ENCODE results near the gene THBD.
A peak's percentile ranks its signal among the peaks of the same experiment; 100 is the strongest.

THBD gene

GRCh38 chr20:23069108-23069507 is 19.6 kb upstream of the THBD start:
- Histone ChIP-seq H3K4me3 (ENCODE audit: low read length) (no peak overlapping the region), H3K4me1 (ENCODE audit: insufficient read depth, low read length) (no peaks in the 10 kb centered on the region; the same call in 1 of the 2 replicates), H3K36me3 (ENCODE audit: insufficient read depth, low read depth, low read length) (no peaks in the 10 kb centered on the region), H3K27me3 (ENCODE audit: insufficient read depth, low read length) (no peaks in the 10 kb centered on the region), H3K27ac (ENCODE audit: low read length) (no peak overlapping the region), H3K9ac (ENCODE audit: low read depth, low read length) (no peak overlapping the region), H3K9me3 (ENCODE audit: insufficient read depth, low read depth, low read length) (no peaks in the 10 kb centered on the region)

GRCh38 chr20:23068283-23068682 is 18.8 kb upstream of the THBD start:
- Histone ChIP-seq H3K27me3 (ENCODE audit: insufficient read depth, low read length) (no peaks in the 10 kb centered on the region), H3K4me3 (ENCODE audit: low read length) (no peak overlapping the region)

GRCh38 chr20:23066772-23067171 is 17.3 kb upstream of the THBD start:
- H3K9me3 ChIP-seq (ENCODE audit: insufficient read depth, low read depth, low read length) = no peaks in the 10 kb centered on the region
- no peaks in the 10 kb centered on the region for H3K36me3 ChIP-seq (ENCODE audit: insufficient read depth, low read depth, low read length)
- H3K9ac ChIP-seq (ENCODE audit: low read depth, low read length) = no peak overlapping the region
- no peak overlapping the region for H3K4me3 ChIP-seq (ENCODE audit: low read length)
- no peak overlapping the region for H3K27ac ChIP-seq (ENCODE audit: low read length)
- H3K4me1 ChIP-seq (ENCODE audit: insufficient read depth, low read length) = peaks cover 12% of the 10 kb centered on the region
- H3K27me3 ChIP-seq (ENCODE audit: insufficient read depth, low read length) = no peaks in the 10 kb centered on the region

More at GRCh38 chr20:23068283-23068682, 18.8 kb upstream of the THBD start:
- no peaks in the 10 kb centered on the region for H3K36me3 ChIP-seq (ENCODE audit: insufficient read depth, low read depth, low read length)
- no peak overlapping the region for H3K27ac ChIP-seq (ENCODE audit: low read length)
- no peak overlapping the region for H3K9ac ChIP-seq (ENCODE audit: low read depth, low read length)
- H3K4me1 ChIP-seq (ENCODE audit: insufficient read depth, low read length) = no peaks in the 10 kb centered on the region; the same call in 1 of the 2 replicates
- no peaks in the 10 kb centered on the region for H3K9me3 ChIP-seq (ENCODE audit: insufficient read depth, low read depth, low read length)

- Histone ChIP-seq H3K4me1 (ENCODE audit: insufficient read depth, low read length) (peaks cover 16% of the 10 kb centered on the region), H3K9me3 (ENCODE audit: insufficient read depth, low read depth, low read length) (no peaks in the 10 kb centered on the region), H3K4me3 (ENCODE audit: low read length) (no peak overlapping the region), H3K9ac (ENCODE audit: low read depth, low read length) (no peak overlapping the region), H3K27me3 (ENCODE audit: insufficient read depth, low read length) (no peaks in the 10 kb centered on the region), H3K36me3 (ENCODE audit: insufficient read depth, low read depth, low read length) (no peaks in the 10 kb centered on the region), H3K27ac (ENCODE audit: low read length) (no peak overlapping the region)
Observed at GRCh38 chr20:23065266-23066201, 16.1 kb upstream of the THBD start.

- Histone ChIP-seq H3K27me3 (ENCODE audit: insufficient read depth, low read length) (no peaks in the 10 kb centered on the region), H3K9me3 (ENCODE audit: insufficient read depth, low read depth, low read length) (no peaks in the 10 kb centered on the region), H3K36me3 (ENCODE audit: insufficient read depth, low read depth, low read length) (no peaks in the 10 kb centered on the region), H3K9ac (ENCODE audit: low read depth, low read length) (no peak overlapping the region), H3K4me1 (ENCODE audit: insufficient read depth, low read length) (peaks cover 16% of the 10 kb centered on the region), H3K27ac (ENCODE audit: low read length) (no peak overlapping the region), H3K4me3 (ENCODE audit: low read length) (no peak overlapping the region)
Observed at GRCh38 chr20:23063581-23063980, 14.1 kb upstream of the THBD start.

GRCh38 chr20:23063168-23063567 is 13.7 kb upstream of the THBD start:
- no peak overlapping the region; the same call in 1 of the 2 replicates for H3K9ac ChIP-seq (ENCODE audit: low read depth, low read length)
- no peak overlapping the region for H3K27ac ChIP-seq (ENCODE audit: low read length)
- H3K4me3 ChIP-seq (ENCODE audit: low read length) = no peak overlapping the region
- peaks cover 16% of the 10 kb centered on the region for H3K4me1 ChIP-seq (ENCODE audit: insufficient read depth, low read length)
- no peaks in the 10 kb centered on the region for H3K36me3 ChIP-seq (ENCODE audit: insufficient read depth, low read depth, low read length)
- no peaks in the 10 kb centered on the region for H3K9me3 ChIP-seq (ENCODE audit: insufficient read depth, low read depth, low read length)
- H3K27me3 ChIP-seq (ENCODE audit: insufficient read depth, low read length) = no peaks in the 10 kb centered on the region

- H3K9me3 ChIP-seq (ENCODE audit: insufficient read depth, low read depth, low read length) = no peaks in the 10 kb centered on the region
- H3K27ac ChIP-seq (ENCODE audit: low read length) = peak overlapping the region; percentile 31
- H3K27me3 ChIP-seq (ENCODE audit: insufficient read depth, low read length) = no peaks in the 10 kb centered on the region
- H3K4me3 ChIP-seq (ENCODE audit: low read length) = no peak overlapping the region
- no peaks in the 10 kb centered on the region for H3K36me3 ChIP-seq (ENCODE audit: insufficient read depth, low read depth, low read length)
- H3K9ac ChIP-seq (ENCODE audit: low read depth, low read length) = peak overlapping the region; percentile 19; the same call in 1 of the 2 replicates
- H3K4me1 ChIP-seq (ENCODE audit: insufficient read depth, low read length) = peaks cover 16% of the 10 kb centered on the region
Observed at GRCh38 chr20:23062632-23063031, 13.2 kb upstream of the THBD start.

- no peak overlapping the region for H3K4me3 ChIP-seq (ENCODE audit: low read length)
- no peaks in the 10 kb centered on the region for H3K36me3 ChIP-seq (ENCODE audit: insufficient read depth, low read depth, low read length)
- H3K27ac ChIP-seq (ENCODE audit: low read length) = peak overlapping the region; percentile 10
- H3K4me1 ChIP-seq (ENCODE audit: insufficient read depth, low read length) = peaks cover 16% of the 10 kb centered on the region
- peak overlapping the region; percentile 19; the same call in 1 of the 2 replicates for H3K9ac ChIP-seq (ENCODE audit: low read depth, low read length)
- no peaks in the 10 kb centered on the region for H3K9me3 ChIP-seq (ENCODE audit: insufficient read depth, low read depth, low read length)
- no peaks in the 10 kb centered on the region for H3K27me3 ChIP-seq (ENCODE audit: insufficient read depth, low read length)
Observed at GRCh38 chr20:23061734-23062561, 12.5 kb upstream of the THBD start.

- Histone ChIP-seq H3K9ac (ENCODE audit: low read depth, low read length) (peak overlapping the region; percentile 2; the same call in 1 of the 2 replicates), H3K4me3 (ENCODE audit: low read length) (no peak overlapping the region), H3K36me3 (ENCODE audit: insufficient read depth, low read depth, low read length) (no peaks in the 10 kb centered on the region), H3K4me1 (ENCODE audit: insufficient read depth, low read length) (peaks cover 16% of the 10 kb centered on the region), H3K27ac (ENCODE audit: low read length) (no peak overlapping the region), H3K27me3 (ENCODE audit: insufficient read depth, low read length) (no peaks in the 10 kb centered on the region), H3K9me3 (ENCODE audit: insufficient read depth, low read depth, low read length) (peaks cover 2% of the 10 kb centered on the region; the same call in 1 of the 2 replicates)
Observed at GRCh38 chr20:23061262-23061661, 11.8 kb upstream of the THBD start.

- Histone ChIP-seq H3K27me3 (ENCODE audit: insufficient read depth, low read length) (no peaks in the 10 kb centered on the region), H3K36me3 (ENCODE audit: insufficient read depth, low read depth, low read length) (no peaks in the 10 kb centered on the region)
Observed at GRCh38 chr20:23060629-23061028, 11.2 kb upstream of the THBD start.

GRCh38 chr20:23059846-23060245 is 10.4 kb upstream of the THBD start:
- Histone ChIP-seq H3K9ac (ENCODE audit: low read depth, low read length) (no peak overlapping the region), H3K27me3 (ENCODE audit: insufficient read depth, low read length) (no peaks in the 10 kb centered on the region), H3K9me3 (ENCODE audit: insufficient read depth, low read depth, low read length) (peaks cover 2% of the 10 kb centered on the region; the same call in 1 of the 2 replicates), H3K4me1 (ENCODE audit: insufficient read depth, low read length) (peaks cover 16% of the 10 kb centered on the region), H3K4me3 (ENCODE audit: low read length) (no peak overlapping the region), H3K36me3 (ENCODE audit: insufficient read depth, low read depth, low read length) (no peaks in the 10 kb centered on the region), H3K27ac (ENCODE audit: low read length) (no peak overlapping the region)

More at GRCh38 chr20:23060629-23061028, 11.2 kb upstream of the THBD start:
- Histone ChIP-seq H3K4me3 (ENCODE audit: low read length) (no peak overlapping the region), H3K27ac (ENCODE audit: low read length) (no peak overlapping the region), H3K9ac (ENCODE audit: low read depth, low read length) (no peak overlapping the region), H3K9me3 (ENCODE audit: insufficient read depth, low read depth, low read length) (peaks cover 2% of the 10 kb centered on the region; the same call in 1 of the 2 replicates), H3K4me1 (ENCODE audit: insufficient read depth, low read length) (peaks cover 16% of the 10 kb centered on the region)

Measured in iPS-20b (cell line).